HG03571 (cell line): ENCODE results near the gene STX8.
"Not testable (repeated sequence)": the region's sequence is repeated elsewhere in the genome, so short reads cannot be mapped to it uniquely, and the experiment has no call there.

Experiments
- ATAC-seq: cut with Tn5 transposase; IDR thresholded peaks from one replicate; pipeline ENCODE4 v1.9.1; 2021; ENCODE audit not compliant: unreplicated experiment

The STX8 gene

DNA sequence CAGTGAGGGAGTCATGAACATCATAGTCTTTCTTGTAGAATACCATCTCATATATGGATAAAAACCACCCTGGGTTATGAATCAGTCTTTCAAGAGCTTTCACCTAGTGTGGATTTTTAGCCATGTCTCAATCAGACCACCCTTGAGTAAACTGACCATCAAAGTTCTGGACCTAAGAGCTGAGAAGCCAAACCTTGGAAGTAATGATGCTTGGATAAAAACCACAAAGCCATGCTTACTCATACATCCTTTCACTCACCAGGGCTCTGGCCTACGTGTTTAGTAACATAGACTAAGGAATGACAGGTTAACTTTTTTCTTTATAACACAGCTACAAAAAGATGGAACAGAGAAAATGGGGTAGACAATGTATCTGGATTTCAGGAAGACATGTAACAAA, 167.2 kb downstream of the STX8 start:
- no peak for ATAC-seq

DNA sequence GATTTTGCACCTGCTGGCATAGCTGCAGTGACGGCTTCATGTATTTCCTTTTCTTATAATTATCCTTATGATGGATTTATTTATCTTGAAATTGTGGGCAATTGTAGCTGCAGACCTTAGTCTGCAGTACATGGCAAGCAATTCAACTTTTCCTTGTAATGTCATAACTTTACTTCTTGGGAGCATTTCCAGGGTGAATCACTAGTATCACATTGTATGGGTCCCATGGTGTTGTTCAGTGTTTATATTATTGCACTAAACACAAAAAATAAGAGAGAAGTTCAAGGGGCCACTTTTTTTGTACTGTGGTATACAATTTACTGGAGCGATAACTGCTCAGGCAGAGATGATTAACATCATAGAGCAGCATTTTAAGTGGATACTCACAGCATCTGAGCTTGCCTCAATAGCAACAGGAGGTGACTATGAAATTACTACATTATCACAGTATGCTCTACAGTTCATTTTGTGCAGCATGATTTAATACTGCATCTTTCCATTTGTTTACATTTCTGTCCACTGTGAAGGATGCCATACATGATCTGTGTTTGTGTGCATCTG, 169.5 kb downstream of the STX8 start:
- ATAC-seq = no peak

DNA sequence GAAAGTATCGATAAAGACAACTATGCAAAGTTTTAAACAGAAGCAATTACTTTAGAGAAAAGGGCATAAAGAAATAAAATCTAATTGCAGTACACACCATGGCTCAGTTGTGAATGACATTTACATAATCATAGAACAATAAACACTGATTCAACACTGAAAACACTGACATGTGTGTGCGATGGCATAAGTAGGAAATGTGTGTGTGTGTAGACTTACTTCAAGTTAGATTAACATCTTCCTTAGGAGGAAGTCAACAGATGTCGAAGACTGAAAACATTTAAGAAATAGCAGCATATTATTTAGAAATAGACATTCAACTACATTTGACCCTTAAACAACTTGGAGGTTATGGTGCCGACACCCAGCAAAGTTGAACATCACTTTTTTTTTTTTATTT, 172.4 kb downstream of the STX8 start:
- ATAC-seq = no peak

DNA sequence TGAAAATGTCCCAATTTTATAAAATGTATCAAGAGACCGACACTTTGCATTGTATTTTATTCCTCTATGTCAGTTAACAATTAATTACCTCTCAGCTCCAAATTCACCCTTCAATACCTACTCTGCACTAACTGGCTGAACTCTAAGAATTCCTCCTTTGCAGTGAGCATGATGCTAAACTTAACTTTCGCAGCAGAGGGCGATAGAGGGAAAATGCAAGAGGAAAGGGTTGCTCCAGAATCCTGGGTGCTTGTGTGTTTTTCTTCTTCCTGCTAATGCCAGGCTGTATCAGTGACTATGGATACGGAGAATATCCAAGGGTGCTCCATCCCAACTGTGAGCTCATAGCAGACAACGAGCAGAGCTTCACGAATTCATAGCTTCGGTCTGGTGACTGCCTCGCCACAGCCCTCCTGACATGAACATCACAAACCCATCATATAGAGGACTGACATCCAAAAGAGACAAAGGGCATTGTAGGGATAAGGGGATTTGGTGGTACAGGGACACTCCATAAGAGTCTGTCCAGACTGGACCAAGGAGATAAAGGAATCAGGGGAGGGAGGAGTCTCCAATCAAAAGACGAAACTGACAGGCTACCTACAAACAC, 172.9 kb downstream of the STX8 start:
- no peak for ATAC-seq

DNA sequence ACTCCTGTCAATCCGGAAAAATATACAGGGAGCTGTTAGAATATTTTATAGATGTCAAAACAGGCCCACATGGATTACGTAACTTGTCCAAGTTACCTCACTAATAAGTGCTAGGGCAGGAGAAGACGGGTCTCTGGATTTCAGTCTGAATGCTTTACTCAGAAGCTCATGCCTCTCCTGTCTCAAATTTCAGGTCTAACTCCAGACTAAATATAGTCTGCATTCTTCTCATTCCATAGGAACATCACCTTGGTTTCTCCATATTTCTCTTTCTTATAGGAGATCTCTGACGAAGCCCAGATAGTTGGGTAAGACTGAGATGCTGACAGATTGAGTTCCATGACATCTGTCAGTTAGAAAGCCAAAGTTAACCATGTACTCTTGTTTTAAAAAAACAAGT, 174.2 kb downstream of the STX8 start:
- no peak for ATAC-seq

DNA sequence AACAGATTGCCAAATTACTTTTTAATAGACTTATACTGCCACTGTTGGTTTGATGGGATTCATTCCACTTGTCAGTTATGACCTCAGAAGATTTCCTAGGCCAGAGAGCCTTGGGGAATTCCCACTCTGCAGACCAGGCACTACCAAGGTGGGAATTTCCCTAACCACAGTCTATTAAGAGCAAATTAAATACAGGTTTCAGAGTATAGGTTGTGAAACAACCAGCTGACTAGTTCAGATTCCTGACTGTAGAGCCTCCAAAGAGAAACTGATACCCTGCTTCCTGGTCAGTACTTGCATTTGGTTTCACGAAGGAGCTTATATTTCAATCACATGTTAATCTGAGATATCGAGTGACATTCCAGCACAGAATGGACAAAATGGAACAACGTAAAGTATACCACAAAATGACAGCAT, 186.5 kb downstream of the STX8 start:
- ATAC-seq = peak; percentile 75

DNA sequence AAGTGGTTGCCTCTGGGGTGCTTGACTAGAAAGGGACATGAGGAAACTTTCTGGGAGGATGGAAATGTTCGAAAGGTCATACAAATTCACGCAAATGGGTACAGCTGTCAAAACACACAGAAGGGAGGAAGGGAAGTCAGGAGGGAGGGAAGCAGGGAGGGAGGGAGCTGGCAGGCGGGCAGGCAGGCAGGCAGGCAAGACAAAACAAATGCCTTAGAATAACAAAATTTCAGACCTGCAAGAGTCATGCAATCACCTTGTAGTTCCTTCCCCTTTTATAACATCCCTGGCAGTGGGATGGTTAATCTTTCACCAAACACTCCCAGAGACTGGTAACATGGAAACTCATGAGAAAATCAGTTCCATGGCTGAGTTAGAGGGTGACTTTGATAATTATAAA, 189.2 kb downstream of the STX8 start:
- no peak for ATAC-seq

DNA sequence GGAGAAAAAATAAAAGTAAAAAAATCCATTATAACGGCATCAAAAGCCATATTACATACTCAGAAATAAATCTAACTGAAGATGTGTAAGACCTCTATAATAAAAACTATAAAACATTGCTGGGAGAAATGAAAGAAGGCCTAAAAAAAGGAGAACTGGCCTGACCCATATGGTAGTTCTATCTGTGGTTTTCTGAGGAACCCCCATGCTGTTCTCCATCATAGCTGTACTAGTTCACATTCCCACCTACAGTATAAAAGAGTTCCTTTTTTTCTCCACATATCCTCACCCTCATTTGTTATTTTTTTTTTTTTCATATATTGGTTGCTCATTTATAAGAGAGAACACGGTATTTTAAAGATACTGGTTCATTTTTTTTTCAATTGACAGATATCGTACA, 191.8 kb downstream of the STX8 start:
- ATAC-seq = no peak

DNA sequence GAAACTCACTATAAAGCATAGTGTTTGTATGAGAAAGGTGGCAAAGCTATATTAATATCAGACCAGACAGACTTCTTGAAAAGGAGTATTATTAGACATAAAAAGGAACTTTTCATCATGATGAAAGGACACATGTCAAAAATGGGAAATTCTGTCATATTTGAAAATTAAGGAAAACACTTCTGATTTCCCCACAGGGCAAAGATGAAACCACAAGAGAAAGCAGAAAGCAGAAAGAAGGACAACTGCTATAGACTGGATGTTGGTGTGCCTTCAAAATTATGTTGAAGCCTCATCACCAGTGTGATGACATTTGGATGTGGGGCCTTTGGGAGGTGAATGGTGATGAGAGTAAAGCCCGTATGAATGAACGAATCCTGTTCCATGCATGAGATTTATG, 193.0 kb downstream of the STX8 start:
- no peak for ATAC-seq

DNA sequence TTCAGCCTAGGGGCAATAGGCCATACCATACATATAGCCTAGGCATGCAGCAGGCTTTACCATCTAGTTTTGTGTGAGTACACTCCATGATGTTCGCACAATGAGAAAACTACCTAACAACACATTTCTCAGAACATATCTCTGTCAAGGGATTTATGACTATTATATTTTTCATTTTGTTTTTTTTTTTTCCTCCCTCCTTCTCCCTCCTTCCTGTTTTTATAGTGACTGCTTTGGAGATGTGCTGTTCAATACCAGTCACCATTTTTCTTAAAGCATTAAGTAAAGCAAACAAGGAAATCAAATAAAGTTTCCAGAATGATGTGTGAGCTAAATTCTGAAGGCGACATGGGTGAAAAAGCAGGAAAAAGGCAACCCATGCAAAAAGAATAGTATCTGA, 194.6 kb downstream of the STX8 start:
- ATAC-seq = no peak

DNA sequence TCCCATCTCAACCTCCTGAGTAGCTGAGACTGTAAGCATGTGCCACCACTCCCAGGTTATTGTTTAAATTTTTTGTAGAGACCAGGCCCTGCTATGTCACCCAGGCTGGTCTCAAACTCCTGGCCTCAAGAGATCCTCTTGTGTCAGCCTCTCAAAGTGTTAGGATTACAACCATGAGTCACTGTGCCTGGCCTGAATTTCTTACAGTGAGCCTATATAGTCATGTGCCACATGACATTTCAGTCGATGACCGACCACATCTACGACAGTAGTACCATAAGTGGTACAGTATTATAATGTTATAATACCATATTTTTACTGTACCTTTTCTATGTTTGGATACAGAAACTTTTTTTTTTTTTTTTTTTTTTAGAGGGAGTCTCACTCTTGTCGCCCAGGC, 195.3 kb downstream of the STX8 start:
- no peak for ATAC-seq

DNA sequence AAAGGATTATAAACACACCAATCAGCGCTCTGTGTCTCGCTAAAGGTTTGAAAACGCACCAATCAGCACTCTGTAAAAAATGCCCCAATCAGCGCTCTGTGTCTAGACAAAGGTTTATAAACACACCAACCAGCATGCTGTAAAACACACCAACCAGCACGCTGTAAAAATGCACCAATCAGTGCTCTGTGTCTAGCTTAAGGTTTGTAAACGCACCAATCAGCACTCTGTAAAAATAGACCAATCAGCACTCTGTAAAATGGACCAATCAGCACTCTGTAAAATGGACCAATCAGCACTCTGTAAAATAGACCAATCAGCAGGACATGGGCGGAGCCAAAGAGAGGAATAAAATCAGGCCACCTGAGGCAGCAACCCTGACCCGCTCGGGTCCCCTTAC, 199.4 kb downstream of the STX8 start:
- not testable (repeated sequence) for ATAC-seq

DNA sequence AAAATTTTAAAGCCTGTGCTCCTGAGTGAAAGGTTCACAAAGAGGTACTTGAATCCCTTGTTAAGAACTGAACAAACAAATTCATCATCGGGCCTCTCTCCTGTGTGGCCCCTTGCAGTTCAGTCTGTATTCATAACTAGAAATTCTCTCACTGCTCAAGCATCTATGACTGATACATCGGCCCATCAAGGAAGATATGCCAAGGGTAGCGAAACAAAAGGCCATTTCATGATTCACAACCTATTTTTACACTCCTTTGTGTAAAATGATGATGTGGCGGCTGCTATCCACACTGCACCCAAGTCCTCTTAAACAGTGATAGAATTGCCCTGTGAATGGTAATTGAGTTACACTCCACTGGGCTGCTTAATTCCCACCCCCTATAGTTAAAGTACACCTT, 204.6 kb downstream of the STX8 start:
- no peak for ATAC-seq

DNA sequence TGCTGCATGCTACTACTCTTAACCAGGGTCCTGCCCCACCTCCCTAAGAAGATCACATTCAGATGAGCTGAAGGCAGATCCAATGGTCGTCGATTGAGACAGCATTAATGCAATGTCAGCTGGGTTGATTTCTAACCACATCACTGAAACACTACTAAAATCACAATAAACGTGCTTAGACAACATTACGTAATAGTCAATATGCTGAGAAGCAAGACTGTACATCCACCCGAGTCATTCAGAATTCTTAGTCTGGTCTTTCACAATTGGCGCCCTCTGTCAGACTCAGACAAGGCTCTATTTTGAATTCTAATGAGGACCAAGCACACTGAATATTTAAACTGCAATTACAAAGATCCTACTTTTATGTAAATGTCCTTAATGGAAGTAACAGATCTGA, 205.2 kb downstream of the STX8 start:
- no peak for ATAC-seq

DNA sequence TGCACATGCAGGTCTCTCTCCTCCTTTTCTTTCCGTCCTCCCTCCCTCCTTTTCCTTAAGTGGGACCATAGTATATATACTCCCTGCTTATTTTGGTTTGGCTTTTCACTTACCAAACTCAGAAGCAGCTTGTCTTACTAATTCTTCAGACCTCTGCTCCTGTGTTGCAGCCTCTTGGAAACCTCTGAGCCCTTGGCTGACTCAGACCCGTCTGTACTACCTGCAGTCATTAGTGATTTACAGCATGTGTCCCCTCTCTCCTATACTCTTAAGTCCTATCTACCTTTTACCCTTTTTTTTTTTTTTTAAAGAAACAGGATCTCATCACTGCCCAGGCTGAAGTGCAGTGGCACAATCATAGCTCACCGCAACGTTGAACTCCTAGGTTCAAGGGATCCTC, 207.0 kb downstream of the STX8 start:
- no peak for ATAC-seq

DNA sequence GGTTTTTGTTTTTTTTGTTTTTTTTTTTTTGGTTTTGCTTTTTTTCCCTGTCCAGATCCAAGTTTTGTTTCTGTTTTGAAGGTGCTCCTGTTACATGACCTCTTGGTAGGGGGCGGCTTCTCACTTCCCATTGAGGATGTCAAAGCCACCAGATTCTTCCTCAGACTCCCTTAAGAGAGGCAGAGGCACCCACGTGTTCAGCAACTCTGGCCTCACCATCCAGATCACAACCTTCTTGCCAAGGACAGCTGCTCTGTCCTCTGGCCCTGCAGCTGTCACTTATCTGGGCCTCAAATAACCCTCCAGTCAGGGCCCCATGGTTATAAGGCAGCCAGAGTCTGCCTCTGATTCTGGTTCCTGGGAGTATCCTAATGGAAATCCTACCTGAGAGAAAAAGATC, 208.5 kb downstream of the STX8 start:
- ATAC-seq = no peak

DNA sequence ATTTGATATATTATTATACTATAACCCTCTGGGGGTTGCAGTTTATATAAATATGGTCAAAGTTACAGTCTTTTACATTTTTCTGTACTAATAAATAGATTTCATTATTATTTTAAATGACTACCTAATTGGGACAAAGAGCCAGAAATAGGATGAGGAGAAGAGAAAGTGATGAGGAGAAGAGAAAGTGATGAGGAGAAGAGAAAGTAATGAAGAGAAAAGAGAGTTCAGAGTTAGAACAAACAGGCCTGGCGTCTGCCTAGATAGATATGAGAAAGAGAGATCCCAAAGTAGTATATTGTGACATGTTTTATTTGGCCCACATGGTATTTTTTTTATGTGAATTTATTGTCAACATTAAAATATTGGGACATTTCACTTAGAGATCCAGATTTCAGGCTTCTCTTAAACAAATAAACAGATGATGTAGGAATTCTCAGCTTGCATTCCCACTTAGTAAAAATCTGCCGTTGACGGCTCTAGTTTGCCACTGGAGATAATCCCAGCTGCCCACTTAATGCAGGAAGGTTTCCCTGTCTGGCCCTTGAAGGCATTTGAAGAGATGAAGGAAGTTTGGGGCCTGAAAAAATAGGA, 210.7 kb downstream of the STX8 start:
- no peak for ATAC-seq

DNA sequence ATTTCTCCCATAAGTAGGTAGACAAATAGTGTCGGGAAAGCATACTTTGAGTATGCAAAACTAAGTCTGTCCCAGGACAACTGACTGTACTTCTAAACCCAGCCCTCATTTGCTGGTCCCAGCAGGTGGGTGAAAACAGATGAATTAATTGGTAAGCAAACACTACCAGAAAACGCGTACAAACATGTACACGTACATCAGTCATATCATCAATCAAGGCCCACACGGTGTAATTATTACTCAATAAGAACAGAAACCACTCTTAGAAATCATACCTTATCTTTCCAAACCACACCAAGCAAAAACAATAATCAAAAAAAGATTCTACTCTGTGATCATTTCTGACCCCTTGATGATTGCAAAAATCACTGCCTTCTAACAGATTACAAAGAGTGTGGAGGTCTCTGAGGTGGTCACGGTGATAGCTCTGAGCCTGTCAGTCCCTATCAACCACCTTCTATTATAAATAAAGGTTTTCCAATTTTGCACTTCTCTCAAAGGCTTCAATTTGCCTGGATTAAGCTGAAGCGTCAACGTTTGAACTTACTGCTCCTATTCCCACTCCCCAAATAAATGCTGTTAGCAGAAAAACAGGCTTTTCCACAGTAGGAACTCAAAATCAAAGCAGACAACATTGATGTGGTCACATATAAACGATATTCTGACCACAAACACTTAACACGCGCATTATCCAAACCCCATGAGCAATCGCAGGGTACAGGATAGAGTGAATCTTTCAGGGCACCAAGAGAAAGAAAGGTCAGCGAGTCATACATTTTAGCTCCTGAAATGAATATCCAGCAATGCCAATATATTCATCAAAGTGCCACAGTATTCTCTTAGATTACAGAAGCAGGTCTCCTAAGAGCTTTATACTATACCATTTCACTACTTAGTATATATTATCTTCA, 211.9 kb downstream of the STX8 start:
- no peak for ATAC-seq

DNA sequence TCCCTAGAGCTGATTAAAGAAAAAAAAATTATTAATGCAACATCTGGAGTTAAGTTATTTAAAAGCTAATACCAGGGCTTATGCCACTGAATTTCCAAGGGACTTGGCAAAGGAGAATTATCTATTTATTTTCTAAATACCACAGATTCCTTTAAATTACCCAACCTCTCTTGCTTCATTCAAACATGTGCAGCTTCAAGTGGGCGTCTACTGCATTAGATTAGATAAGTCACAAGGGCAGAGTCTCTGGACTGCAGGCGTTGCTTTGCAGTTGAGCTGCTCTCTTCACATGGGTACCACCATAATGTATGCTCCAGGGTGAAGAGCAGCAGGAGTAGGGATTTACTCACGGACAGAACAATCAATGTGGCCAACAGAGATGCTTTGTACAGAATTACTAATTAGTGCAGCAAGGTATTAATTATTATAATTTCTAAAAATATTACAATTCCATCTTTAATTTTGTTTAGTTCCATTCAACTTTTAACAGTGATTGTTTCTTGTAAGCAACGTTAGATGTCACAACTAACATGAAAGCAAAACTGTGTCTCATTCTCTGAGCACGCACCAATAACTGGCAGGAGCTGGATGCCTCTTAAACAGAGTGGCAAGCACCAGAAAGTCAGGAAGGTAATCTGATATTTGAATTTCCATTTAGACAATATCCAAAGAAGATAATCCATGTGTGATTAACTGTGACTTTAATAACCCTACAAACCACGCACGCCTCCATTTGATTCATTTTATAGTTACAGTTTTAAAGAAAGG, 214.2 kb downstream of the STX8 start:
- no peak for ATAC-seq

DNA sequence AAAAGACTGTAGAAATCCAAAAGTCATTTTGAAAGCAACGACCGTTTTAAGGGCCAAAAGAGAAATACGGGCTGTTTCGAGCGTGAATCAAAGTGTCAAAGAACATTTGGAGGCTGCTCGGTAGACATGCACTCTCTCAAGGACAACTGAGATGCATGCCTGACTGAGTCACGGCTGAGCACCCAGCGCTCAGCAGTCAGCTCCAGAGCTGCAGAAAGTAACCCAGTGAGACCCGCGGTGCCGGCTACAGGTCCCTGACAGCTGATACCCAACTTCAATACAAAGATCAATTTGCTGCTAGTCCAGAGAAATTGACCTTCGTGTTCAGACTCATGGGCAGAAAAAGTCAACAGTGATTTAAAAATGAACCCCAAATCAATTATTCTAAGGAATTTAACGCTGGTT, 214.9 kb downstream of the STX8 start:
- ATAC-seq = no peak

DNA sequence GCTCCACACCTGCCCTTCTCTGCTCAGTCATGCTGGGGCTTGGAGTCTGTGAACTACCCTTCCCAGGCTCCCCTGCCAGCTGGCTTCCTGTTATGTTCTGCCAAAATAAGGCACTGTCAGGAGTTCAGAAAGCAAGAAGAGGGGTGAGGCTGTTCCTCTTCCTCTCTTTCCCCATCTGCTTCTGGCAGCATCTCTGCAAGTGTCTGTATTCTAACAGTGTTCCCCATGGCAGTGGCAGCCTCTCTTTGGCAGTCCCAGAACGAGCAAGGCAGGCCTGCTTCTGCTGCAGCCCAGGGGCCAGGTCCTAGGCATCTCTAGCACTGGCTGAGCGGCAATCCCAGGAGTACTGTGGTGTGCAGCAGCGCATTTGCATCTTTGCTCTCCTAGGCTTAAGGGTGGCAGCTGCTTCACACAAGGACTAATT, 219.1 kb downstream of the STX8 start:
- ATAC-seq = no peak
